GM23338 (cell line): ENCODE data around the gene BANK1. TPM values are rescaled to one million over a fixed set of nuclear protein-coding genes. Genes with fewer than 3 reads are reported as not detected.

Source experiments
- ATAC-seq: fragments of 200-7000 bp; cut with Tn5 transposase; 3 replicates; pipeline ENCODE4 v1.9.1; 2020
- DNase-seq: peaks from one replicate; pipeline ENCODE4 v3.0.0-alpha.2; 2015; ENCODE audit warnings: low spot score
- H2AFZ ChIP-seq: fragments of 200-600 bp; sonication (generic); 2 replicates; pipeline ENCODE4 v1.8.0; 2016; ENCODE audit warnings: antibody characterized with exemption, mild to moderate bottlenecking, moderate library complexity
- H3F3A ChIP-seq: fragments of 200-600 bp; sonication (generic); replicated peaks from 2 replicates; pipeline ENCODE4 v1.8.0; 2017; ENCODE audit warnings: antibody characterized with exemption, mixed run types, low read depth
- H3K27ac ChIP-seq: fragments of 200-600 bp; sonication (generic); 2 replicates; pipeline ENCODE4 v1.6.1; 2016; ENCODE audit warnings: low read depth
- H3K27me3 ChIP-seq: fragments of 200-600 bp; sonication (generic); 2 replicates; pipeline ENCODE4 v1.8.0; 2016; ENCODE audit warnings: mild to moderate bottlenecking, mixed run types, moderate library complexity; ENCODE audit not compliant: insufficient read depth
- H3K36me3 ChIP-seq: fragments of 200-600 bp; sonication (generic); 2 replicates; pipeline ENCODE4 v1.8.0; 2016; ENCODE audit warnings: mild to moderate bottlenecking; ENCODE audit not compliant: insufficient read depth
- H3K4me1 ChIP-seq: fragments of 200-600 bp; sonication (generic); 2 replicates; pipeline ENCODE4 v1.8.0; 2016; ENCODE audit warnings: mild to moderate bottlenecking, moderate library complexity; ENCODE audit not compliant: insufficient read depth
- H3K4me2 ChIP-seq: fragments of 200-600 bp; sonication (generic); 2 replicates; pipeline ENCODE4 v1.7.1; 2017; ENCODE audit warnings: mixed run types
- H3K4me3 ChIP-seq: fragments of 200-600 bp; sonication (generic); 2 replicates; pipeline ENCODE4 v1.6.1; 2016; ENCODE audit warnings: mixed run types
- H3K79me2 ChIP-seq: fragments of 200-600 bp; sonication (generic); replicated peaks from 2 replicates; pipeline ENCODE4 v1.8.0; 2017; ENCODE audit warnings: mild to moderate bottlenecking; ENCODE audit not compliant: insufficient read depth
- H3K9me2 ChIP-seq: fragments of 200-600 bp; sonication (generic); 2 replicates; pipeline ENCODE4 v1.8.0; 2017; ENCODE audit not compliant: insufficient read depth
- H4K20me1 ChIP-seq: fragments of 200-600 bp; sonication (generic); replicated peaks from 2 replicates; pipeline ENCODE4 v1.8.0; 2017; ENCODE audit warnings: mild to moderate bottlenecking; ENCODE audit not compliant: insufficient read depth
- H3K27ac Mint-ChIP-seq: 2 replicates; pipeline ENCODE4 v1.8.0; 2020; ENCODE audit warnings: inconsistent platforms, mild to moderate bottlenecking, moderate library complexity, mixed read lengths
- H3K27me3 Mint-ChIP-seq: 3 replicates; pipeline ENCODE4 v1.8.0; 2022; ENCODE audit warnings: low read depth, mild to moderate bottlenecking, moderate library complexity, mixed read lengths, inconsistent platforms; ENCODE audit not compliant: insufficient read depth, poor library complexity
- H3K36me3 Mint-ChIP-seq: 3 replicates; pipeline ENCODE4 v1.8.0; 2021; ENCODE audit warnings: low read depth, mild to moderate bottlenecking, inconsistent platforms, moderate library complexity, mixed read lengths
- H3K4me1 Mint-ChIP-seq: 3 replicates; pipeline ENCODE4 v1.8.0; 2020; ENCODE audit warnings: mild to moderate bottlenecking, inconsistent platforms, mixed read lengths
- H3K4me3 Mint-ChIP-seq: 3 replicates; pipeline ENCODE4 v1.8.0; 2021; ENCODE audit warnings: moderate library complexity, mild to moderate bottlenecking, inconsistent platforms, mixed read lengths
- H3K9me3 Mint-ChIP-seq: 3 replicates; pipeline ENCODE4 v1.8.0; 2020; ENCODE audit warnings: moderate library complexity, mild to moderate bottlenecking, inconsistent platforms, mixed read lengths
- CREB1 ChIP-seq: fragments of 250-450 bp; sonication (Bioruptor Pico); IDR thresholded peaks from 2 replicates; pipeline ENCODE4 v1.5.0; 2020; ENCODE audit warnings: low read depth, mild to moderate bottlenecking, moderate library complexity
- CTCF ChIP-seq, 2 experiments: fragments of 200-600 bp in 1 of 2; sonication (generic) in 1 of 2; conservative IDR thresholded peaks; 2 replicates each; pipeline versions ENCODE4 v1.5.1 to v1.6.1; 2016 to 2017; ENCODE audit warnings: antibody characterized with exemption in 2 of 2, low read depth in 2 of 2, mild to moderate bottlenecking in 2 of 2, moderate library complexity in 1 of 2
- ETS1 ChIP-seq: IDR thresholded peaks from 2 replicates; pipeline ENCODE4 v1.6.1; 2016; ENCODE audit warnings: antibody characterized with exemption
- EZH2 ChIP-seq: fragments of 200-600 bp; sonication (generic); IDR thresholded peaks from one replicate; pipeline ENCODE4 v1.8.0; 2017; ENCODE audit warnings: antibody characterized with exemption, mild to moderate bottlenecking, low read depth; ENCODE audit not compliant: unreplicated experiment
- EZH2phosphoT487 ChIP-seq: fragments of 200-600 bp; sonication (generic); IDR thresholded peaks from one replicate; pipeline ENCODE4 v1.8.1; 2018; ENCODE audit warnings: antibody characterized with exemption; ENCODE audit not compliant: unreplicated experiment
- JUNB ChIP-seq: IDR thresholded peaks from one replicate; pipeline ENCODE4 v1.6.1; 2016; ENCODE audit warnings: antibody characterized with exemption; ENCODE audit not compliant: unreplicated experiment
- NANOG ChIP-seq: IDR thresholded peaks from 2 replicates; pipeline ENCODE4 v1.6.1; 2016; ENCODE audit warnings: antibody characterized with exemption, borderline replicate concordance
- POLR2AphosphoS5 ChIP-seq: IDR thresholded peaks from 2 replicates; pipeline ENCODE4 v1.6.1; 2016; ENCODE audit warnings: antibody characterized with exemption, low read depth
- STAT1 ChIP-seq: IDR thresholded peaks from one replicate; pipeline ENCODE4 v1.6.1; 2016; ENCODE audit warnings: antibody characterized with exemption; ENCODE audit not compliant: unreplicated experiment
- ZNF114 ChIP-seq: fragments of 250-450 bp; sonication (Bioruptor Pico); IDR thresholded peaks from 2 replicates; pipeline ENCODE4 v1.5.0; 2020; ENCODE audit warnings: mild to moderate bottlenecking, moderate library complexity
- ZNF331 ChIP-seq: fragments of 250-450 bp; sonication (Bioruptor Pico); IDR thresholded peaks from 2 replicates; pipeline ENCODE4 v1.5.0; 2020; ENCODE audit warnings: low read depth, mild to moderate bottlenecking, moderate library complexity
- ZNF462 ChIP-seq: fragments of 250-450 bp; sonication (Bioruptor Pico); IDR thresholded peaks from 2 replicates; pipeline ENCODE4 v1.5.0; 2020; ENCODE audit warnings: mild to moderate bottlenecking, moderate library complexity
- polyA plus RNA-seq: library from polyadenylated mRNA; unstranded; fragments of >200 nt; fragmentation: Nextera tagmentation; extraction: Ambion mirVana; gene quantifications from 2 replicates; pipeline ENCODE4 v1.2.1, GENCODE V29; 2016
- total RNA-seq: library from RNA; depleted of rRNA; stranded (reverse); fragments of >200 nt; shearing (Covaris generic); gene quantifications from 2 replicates; pipeline ENCODE4 v1.2.3, GENCODE V29; 2014

The BANK1 gene
- total and polyA plus RNA-seq, 2 experiments from 2014 or later = 0.86 to 0.87 TPM

GRCh38 chr4:101823864-101824263, 33.3 kb downstream of the BANK1 start:
- Mint-ChIP-seq H3K36me3 (no peaks in the 10 kb centered on the region), H3K4me1 (no peaks in the 10 kb centered on the region), H3K9me3 (peaks cover 8% of the 10 kb centered on the region; the same call in 2 of the 3 replicates), H3K27me3 (no peaks in the 10 kb centered on the region), H3K4me3 (no peak overlapping the region), H3K27ac (no peak overlapping the region)
- Histone ChIP-seq H2AFZ (no peak overlapping the region), H3K27ac (no peak overlapping the region), H3K4me3 (no peak overlapping the region), H3K4me1 (no peaks in the 10 kb centered on the region), H3K9me2 (no peaks in the 10 kb centered on the region), H3F3A (no peaks in the 10 kb centered on the region), H3K36me3 (no peaks in the 10 kb centered on the region), H4K20me1 (no peaks in the 10 kb centered on the region), H3K27me3 (no peaks in the 10 kb centered on the region), H3K79me2 (no peaks in the 10 kb centered on the region), H3K4me2 (no peak overlapping the region)
- no peak for ATAC-seq
- no peak for DNase-seq
- TF ChIP-seq EZH2 = no peak

- Histone ChIP-seq H3K9me2 (no peaks in the 10 kb centered on the region), H3K79me2 (no peaks in the 10 kb centered on the region), H3K4me1 (no peaks in the 10 kb centered on the region), H2AFZ (no peak overlapping the region), H3K27ac (no peak overlapping the region), H3F3A (no peaks in the 10 kb centered on the region), H4K20me1 (no peaks in the 10 kb centered on the region), H3K4me3 (no peak overlapping the region), H3K27me3 (no peaks in the 10 kb centered on the region), H3K36me3 (no peaks in the 10 kb centered on the region), H3K4me2 (no peak overlapping the region)
- Mint-ChIP-seq H3K27ac (no peak overlapping the region), H3K27me3 (no peaks in the 10 kb centered on the region), H3K4me3 (no peak overlapping the region), H3K36me3 (no peaks in the 10 kb centered on the region), H3K9me3 (peaks cover 8% of the 10 kb centered on the region; the same call in 2 of the 3 replicates), H3K4me1 (no peaks in the 10 kb centered on the region)
- DNase-seq = no peak
- no peak for ATAC-seq
- TF ChIP-seq CTCF (conservative IDR thresholded peaks at IDR 0.05; ENCODE audit: low read depth in 2 of 2) = no peak
- TF ChIP-seq STAT1 = no peak
- no peak for TF ChIP-seq ZNF114 (CRISPR knock-in tag)
- TF ChIP-seq NANOG = no peak
- no peak for TF ChIP-seq ETS1
- TF ChIP-seq ZNF331 (CRISPR knock-in tag) = no peak
- no peak for TF ChIP-seq EZH2
- no peak for TF ChIP-seq POLR2AphosphoS5
- no peak for TF ChIP-seq CREB1 (CRISPR knock-in tag)
- no peak for TF ChIP-seq ZNF462
- TF ChIP-seq JUNB = no peak
- TF ChIP-seq EZH2phosphoT487 = no peak
Observed at GRCh38 chr4:101824500-101824899, 34.0 kb downstream of the BANK1 start.
